ENCODE measurements around the gene BDKRB2.
A peak's percentile ranks its signal among the peaks of the same experiment; 100 is the strongest.

Gene BDKRB2

DNA sequence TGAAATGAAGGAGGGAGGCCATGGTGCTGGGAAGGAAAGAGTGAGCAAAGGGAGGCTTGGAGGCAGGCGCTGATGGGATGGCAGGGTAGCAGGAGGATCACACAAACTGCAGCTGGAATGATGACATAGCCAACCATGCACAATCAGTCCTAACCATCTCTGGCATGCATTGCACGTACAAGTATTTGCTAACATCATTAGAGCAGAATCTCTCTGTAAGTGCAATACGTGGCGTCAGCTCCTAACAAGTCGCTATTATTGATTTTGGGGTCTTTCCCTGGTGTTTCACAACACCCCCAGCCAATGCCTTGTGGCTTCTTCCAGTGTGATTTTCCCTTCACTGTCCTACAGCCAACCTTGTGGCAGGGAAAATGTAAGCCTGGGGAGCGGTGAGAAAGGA lies 69.9 kb downstream of the BDKRB2 start:
- peak; percentile 21 for DNase-seq

DNA sequence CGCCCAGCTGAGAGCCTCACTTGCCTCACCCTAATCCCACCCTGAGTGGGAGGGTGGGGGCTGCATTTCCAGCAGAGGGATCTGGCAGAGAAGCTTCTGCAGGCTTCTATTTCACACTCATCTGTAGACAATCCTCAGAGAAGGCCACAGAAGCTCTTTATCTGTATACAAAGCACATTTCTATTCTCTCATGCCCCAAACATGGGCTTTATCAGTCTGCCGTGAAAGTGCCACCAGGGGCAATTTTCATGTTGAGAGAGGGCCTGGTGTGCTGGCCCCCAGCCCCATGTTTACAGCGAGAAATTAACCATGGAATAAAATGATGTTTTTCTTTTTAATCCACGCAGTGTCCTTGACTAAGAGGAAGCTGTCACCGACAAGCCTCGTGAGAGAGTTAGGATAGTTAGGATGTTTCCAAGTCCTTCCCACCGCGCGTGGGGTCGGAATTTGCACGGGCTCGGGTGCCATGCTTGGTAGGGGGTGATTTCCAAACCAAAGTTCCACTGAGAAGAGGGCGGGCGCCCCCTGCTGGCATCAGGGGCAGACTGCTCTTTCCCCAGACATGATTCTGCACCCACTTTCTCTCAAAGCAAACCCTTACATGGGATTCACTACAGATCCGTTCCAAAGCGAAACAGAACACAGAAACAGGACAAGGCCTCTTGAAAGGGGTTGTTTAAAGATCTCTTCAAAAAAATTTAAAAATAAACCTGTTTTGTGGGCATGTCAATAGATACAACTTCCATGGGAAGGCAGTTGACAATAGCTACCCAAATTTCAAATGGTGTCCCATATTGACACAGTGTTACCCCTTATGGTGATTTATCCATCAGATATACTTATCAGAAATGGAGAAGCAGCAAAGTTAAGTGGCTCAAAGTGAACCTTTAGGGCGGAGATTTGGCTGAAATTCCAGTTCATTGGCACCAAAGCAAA lies 70.8 kb downstream of the BDKRB2 start:
- peak; percentile 55 for DNase-seq

DNA sequence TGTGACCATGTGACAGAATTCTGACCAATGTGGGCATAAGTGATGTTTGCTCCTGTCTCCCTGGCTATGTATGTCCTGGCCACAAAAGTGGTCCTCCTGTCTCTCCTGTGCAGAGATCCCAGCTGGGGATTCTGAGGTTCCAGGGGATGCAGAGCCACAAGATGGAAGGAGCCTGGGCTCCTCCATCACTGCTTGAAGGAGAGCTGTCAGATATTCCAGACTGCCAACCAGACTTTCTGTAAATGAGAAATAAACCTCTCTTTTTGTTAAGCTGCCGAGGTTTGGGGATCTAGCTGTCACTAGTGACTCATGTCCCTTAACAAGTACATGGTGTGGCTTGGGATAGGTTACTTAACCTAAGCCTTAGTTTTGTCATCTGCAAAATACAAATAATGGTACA lies 73.3 kb downstream of the BDKRB2 start:
- DNase-seq = no peak

GRCh38 chr14:96279564-96279963 lies 74.9 kb downstream of the BDKRB2 start:
- DNase-seq = no peak

- DNase-seq = no peak
Measured at GRCh38 chr14:96280104-96280503, 75.5 kb downstream of the BDKRB2 start.

DNA sequence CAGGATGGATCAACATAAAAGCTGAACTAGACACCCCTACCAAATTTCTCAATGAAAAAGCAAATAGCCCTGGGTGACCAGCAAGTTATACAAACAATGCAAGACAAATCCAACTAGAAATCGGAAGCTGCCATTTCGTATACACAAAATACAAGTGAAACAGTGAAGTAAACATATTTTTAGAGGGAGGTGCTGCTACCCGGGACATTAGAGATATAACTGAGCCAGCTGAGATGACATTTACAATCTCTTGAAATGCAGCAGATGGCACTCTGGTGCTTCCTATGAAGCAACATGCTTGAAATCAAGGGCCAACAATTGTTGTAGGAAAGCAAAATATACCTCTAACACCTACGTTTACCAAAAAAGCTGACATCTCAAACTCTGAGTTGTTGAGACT lies 76.8 kb downstream of the BDKRB2 start:
- no peak for DNase-seq

DNA sequence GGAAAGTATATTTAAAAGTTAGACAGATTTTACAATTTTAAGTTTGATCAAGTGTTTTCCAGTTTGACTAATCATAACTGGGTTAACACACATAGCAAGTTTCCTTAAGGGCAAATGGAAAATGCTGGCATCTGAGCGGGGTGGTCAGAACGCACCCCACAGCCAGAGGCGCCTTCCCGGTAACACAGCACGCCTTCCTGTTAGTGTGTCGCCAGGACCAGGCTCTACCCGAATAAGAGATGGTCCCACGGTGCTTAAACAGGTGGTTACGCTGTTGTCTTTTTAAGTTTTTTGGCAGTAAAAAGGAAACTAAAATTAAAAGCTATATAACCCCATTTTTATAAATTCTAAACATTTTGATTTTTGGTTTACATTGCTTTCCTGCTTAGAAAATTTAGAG lies 79.4 kb downstream of the BDKRB2 start:
- DNase-seq = no peak

DNA sequence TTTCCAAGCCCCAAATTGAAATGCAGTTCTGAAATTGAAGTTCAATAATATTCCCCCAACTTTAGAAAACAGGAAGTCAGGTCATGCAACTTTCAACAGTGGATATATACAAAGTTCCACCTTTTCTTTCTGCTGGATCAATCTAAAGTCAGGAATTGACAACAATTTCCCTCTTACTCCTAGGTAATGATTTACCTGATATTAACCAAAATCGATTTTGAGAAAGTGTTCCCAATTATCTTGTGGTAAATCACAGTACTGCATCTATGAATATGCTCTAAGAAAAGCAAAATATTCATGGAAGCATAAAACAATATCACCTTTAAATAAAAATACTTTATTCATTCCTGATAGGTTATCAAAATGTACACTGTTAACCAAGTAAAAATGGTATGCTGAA lies 79.8 kb downstream of the BDKRB2 start:
- no peak for DNase-seq

- no peak for DNase-seq
Measured at GRCh38 chr14:96285667-96286066, 81.0 kb downstream of the BDKRB2 start.

- DNase-seq = no peak
Measured at GRCh38 chr14:96286251-96286650, 81.6 kb downstream of the BDKRB2 start.

- DNase-seq = no peak
Measured at GRCh38 chr14:96287856-96288255, 83.2 kb downstream of the BDKRB2 start.

Measured in HCEC 1CT (cell line).